ENCODE data around the gene CSNK1E.
A peak's percentile ranks its signal among the peaks of the same experiment; 100 is the strongest.
"Not testable (repeated sequence)": the region's sequence is repeated elsewhere in the genome, so short reads cannot be mapped to it uniquely, and the experiment has no call there.

Gene CSNK1E

DNA sequence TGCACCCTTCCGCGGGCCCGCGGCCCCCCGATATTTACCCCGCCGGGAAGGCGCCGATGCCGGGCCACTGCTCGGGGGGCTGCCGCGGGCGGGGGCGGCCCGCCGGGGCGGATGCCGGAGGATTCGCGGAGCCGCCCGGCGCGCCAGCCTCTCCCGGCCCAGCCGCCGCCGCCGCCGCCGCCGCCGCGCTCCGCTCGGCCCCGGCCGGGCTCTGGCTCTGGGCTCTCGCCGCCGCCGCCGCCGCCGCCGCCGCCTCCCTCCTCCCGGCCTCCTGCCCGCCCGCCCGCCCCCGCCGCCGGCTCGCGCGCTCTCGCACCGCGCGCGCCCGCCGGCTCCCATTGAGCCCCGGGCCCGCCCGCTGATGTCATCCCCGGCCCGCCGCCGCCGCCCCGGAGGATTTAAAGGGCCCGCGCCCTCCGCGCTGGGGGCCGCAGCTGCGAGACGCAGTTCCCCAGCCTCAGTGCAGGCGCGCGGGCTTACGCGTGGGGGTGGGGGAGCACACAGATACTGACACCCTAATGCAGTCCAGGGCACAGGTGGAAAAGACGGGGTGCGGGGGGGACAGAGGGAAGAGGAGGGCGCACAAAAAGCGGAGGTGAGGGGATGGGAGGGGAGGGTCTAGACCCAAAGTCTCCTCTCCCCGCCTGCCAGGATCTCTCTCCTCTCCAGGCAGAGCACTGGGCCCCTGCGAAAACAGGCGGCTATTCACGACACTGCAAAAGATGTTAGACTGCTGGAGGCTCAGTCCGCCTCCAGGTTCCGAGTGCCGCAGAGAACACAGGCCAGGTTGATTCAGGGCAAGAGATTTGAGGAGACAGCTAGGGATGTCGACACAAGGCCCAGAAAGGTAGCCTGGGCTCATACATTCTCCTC lies at the start of gene CSNK1E:
CSNK1E (minus strand) TSS at position 312 of the 873 bp plus-strand sequence. CDS start 3,276 bp downstream, outside the sequence.
- peak; percentile 33 for DNase-seq

DNA sequence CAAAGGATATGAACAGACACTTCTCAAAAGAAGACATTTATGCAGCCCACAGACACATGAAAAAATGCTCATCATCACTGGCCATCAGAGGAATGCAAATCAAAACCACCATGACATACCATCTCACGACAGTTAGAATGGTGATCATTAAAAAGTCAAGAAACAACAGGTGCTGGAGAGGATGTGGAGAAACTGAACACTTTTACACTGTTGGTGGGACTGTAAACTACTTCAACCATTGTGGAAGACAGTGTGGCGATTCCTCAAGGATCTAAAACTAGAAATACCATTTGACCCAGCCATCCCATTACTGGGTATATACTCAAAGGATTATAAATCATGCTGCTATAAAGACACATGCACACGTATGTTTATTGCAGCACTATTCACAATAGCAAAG lies 48.6 kb upstream of the CSNK1E start:
- DNase-seq, result not testable (repeated sequence)

DNA sequence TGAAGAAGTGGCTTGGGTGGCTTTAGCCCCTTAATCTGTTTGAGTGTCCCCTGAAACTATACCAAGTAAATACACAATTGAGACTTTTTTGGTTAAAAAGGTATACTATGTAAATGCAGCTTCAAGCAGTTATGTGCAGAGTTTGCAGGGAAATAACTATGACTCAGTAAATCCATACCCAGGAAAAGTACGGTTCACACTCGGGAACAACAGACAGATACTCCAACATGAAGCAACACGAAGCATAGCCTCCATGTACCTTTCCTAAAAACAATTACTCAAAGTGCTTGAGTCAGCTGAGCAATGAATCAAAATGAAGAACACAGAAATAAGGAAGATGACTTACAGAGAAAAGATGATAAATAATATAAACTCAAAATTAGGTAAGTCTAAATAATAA lies 47.9 kb upstream of the CSNK1E start:
- DNase-seq, result not testable (repeated sequence)

DNA sequence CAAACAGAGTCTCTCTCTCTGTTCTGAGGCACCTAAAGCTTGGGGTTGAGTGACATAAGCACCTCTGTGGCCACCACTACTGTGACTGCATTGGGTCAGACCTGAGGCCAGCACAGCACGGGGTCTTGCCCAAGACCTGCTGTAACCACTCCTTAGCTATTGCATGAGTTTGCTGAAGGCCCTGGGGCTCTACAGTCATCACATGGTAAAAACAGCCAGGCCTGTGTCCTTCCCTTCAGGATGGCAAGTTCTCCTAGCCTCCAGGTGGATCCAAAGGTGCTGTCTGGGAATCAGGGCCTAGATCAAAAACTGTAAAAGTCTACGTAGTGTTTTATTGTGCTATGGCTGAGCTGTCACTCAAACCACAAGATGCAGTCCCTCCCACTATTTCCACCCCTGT lies 43.3 kb upstream of the CSNK1E start:
- not testable (repeated sequence) for DNase-seq

DNA sequence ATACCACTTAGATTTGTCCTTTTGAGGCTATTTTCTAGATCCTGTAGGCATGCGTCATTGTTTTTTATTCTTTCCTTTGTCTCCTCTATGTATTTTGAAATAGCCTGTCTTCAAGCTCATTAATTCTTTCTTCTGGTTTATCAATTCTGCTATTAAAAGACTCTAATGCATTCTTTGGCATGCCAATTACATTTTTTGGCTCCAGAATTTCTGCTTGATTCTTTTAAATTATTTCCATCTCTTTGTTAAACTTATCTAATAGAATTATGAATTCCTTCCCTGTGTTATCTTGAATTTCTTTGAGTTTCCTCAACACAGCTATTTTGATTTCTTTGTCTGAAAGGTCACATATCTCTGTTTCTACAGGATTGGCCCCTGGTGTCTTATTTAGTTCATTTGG lies 42.6 kb upstream of the CSNK1E start:
- not testable (repeated sequence) for DNase-seq

DNA sequence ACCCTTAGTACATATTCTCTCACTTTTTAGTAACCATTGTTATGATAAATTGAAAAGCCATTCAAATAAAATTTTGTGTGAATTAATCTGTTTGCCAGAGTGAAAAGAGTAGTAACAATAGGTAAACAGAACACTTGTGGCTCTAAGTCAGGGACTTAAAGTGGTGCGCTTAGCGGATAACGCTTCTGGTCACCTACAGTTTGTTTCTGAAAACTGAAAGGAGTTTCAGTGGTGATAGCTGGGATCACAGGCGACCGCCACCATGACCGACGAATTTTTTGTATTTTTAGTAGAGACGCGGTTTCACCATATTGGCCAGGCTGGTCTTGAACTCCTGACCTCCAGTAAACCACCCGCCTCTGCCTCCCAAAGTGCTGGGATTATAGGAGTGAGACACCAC lies 40.7 kb upstream of the CSNK1E start:
- DNase-seq, result not testable (repeated sequence)

DNA sequence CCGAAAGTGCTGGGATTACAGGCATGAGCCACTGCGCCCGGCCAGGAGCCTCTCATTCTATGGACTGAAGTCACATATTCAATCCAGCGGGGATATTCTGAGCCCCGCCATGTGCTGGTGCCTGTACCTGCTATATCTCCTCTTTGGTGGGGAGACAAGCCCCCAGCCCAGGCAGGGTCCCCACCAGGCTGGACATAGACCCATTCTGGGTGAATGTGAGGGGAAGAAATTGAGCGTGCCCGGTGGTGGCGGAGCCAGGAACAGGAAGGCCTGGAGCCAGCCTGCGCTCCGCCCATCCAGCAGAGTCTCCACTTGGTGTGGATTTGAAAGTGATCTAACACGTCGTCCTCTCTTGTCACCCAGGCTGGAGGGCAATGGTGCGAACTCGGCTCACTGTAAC lies 38.0 kb upstream of the CSNK1E start:
- no peak for DNase-seq

DNA sequence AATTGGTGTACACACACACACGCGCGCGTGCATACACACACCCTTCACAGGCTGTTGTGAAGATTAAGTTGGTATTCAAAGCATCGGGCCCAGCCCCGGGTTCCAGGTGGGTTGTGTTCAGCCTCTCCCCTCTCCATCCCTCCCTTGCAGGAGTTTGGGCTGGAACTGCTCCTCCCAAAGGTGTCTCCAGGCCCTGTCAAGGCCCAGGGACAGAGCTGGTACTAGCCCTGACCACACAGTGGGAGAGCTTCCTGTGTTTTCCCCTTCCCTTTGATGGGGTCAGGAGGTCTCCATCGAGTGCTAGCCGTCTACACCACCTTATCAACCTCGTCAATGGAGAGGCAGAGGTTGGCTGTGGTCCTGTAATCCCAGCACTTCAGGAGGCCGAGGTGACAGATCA lies 36.5 kb upstream of the CSNK1E start:
- no peak for DNase-seq

DNA sequence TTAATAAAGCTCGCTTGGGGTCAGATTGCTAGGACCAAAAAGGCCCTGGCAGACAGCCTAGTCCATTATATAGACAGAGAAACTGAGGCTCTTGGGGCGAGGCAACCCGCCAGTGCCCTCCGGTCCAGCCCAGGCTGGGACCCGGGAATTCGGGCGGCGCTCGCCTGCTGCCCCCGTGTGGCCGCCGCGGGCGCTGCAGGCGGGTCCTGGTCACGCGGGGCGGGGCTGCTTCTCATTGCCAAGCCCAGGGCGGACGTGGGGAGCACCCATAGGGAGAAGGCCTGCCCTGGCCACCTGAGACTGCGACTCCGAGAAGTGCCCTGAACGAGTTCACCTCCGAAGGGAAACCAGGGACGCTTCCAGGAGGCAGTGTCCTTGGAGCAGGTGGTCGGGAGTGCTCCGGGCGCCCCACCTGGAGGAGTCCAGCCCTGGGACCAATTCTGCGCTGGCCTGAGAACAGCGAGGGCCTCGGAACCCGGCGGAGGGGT lies 36.0 kb upstream of the CSNK1E start:
- DNase-seq, result peak; percentile 33

DNA sequence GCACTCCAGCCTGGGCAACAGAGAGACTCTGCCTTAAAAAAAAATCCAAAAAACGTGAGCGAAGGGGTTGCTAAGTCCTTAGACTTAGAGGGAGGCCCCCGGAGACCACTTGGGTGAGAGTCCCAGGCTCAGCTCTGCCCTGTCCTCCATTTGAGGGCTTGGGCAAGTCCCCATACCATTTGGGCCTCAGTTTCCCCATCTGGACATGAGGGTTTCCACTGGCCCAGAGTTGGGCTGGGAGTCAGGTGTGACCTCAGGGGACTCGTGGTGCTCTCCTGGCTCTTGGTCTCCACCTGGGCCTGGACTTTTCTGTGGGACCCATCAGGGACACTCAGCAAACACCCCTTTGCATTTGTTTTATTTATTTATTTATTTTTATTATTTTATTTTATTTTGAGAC lies 35.2 kb upstream of the CSNK1E start:
- DNase-seq, result no peak

DNA sequence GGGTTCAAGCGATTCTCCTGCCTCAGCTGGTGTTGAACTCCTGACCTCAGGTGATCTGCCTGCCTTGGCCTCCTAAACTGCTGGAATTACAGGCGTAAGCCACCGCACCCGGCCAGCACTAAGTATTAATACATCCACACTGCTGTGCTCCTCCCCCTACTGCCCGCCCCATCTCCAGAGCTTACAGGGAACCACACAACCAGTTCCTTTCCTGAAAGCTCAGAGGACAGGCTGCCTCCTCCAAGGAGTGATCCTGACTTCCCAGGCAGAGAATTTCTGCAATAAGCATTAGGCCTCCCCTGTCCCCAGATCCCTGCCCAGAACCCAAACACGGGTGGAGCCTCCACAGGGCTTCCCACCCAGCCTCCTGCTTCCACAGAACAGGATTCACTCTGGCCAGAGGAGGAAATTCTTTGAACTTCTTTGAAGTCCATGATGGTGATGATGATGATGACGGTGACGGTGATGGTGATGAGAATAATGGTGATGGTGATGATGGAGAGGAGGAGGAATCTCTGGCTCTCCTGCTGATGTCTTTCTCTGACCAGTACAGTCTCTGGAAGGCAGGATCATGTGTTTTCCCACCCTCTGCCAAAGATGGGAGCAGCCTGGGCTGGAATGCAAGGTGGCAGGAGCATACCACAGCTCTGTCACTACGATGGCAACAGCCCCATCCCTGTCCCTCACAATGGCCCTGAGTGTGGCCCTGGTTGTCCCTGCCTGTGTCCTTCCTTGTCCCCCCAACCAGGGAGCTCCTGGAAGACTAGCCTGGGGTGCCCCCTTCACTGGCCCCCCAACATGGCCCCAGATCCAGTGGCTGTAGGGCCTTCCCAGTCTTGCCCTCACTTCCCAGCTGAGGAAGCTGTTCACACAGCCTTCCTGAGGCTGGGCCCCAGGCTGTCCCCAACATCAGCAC lies 33.5 kb upstream of the CSNK1E start:
- DNase-seq, result no peak

DNA sequence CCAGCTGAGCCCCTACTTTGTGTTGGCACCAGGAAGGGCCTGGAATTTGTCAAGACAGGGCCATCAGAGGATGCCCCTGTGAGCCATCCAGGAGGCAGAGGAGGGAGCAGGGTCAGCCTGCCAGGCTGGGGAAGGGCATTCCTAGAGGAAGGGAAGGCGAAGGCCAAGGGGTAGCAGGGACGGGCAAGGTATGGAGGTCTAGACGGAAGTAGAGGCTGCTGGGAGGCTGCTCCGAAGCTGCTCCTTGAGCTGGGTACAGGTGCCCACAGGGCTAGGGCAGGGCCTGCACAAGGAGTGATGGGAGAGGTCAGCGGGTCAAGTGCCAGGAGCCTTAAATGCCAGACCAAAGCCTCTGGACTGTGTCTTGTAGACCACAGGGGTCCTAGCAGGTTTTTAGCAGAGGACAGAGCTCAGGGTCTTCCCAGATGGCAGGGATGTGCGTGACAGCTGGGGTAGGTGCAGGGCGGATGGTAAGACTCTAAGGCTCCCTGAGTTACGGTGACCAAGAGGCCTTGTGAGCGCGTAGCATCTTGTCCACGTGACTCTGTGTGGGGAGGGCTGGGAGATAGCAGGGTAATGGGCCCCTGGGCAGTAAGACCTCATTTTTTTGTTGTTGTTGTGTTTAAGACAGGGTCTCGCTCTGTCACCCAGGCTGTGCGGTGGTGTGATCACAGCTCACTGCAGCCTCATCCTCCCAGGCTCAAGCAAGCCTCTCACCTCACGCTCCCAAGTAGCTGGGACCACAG lies 31.7 kb upstream of the CSNK1E start:
- DNase-seq, result no peak

DNA sequence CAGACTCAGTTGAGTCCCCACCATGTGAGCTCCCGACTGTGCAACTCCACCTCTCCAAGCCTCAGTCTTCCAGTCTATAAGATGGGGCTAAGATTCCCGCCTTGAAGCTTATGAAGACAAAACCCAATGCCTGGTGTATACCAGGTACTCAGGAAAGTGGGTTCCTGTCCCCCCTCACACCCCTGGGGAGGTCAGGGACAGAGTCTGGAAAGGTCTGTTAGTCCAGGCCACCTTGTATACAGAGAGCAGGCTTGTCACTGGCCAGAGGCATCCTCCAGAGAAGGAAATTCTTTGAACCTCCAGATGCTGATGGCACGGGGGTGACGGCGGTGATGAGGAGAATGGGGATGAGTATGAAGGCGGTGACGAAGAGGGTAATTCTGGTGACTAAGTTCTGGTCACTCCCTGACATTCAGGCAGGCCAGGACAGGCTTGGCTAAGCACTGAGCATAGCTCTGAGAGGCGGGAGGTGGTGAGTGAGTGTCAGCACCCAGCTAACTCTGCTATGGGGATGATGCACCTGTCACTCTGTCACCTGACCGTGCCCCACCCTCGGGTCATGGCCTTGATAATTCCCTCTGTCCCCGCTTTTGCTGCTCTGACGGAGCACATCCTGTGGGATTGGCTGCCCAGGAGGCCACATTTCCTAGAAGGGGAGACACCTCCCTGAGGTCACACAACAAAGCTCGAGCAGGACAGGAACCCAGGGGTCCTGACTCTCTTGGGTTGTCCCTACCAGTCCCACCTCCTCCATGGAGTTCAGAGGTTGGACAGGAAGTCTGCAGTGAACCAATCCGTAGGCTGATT lies 30.9 kb upstream of the CSNK1E start:
- DNase-seq, result no peak

DNA sequence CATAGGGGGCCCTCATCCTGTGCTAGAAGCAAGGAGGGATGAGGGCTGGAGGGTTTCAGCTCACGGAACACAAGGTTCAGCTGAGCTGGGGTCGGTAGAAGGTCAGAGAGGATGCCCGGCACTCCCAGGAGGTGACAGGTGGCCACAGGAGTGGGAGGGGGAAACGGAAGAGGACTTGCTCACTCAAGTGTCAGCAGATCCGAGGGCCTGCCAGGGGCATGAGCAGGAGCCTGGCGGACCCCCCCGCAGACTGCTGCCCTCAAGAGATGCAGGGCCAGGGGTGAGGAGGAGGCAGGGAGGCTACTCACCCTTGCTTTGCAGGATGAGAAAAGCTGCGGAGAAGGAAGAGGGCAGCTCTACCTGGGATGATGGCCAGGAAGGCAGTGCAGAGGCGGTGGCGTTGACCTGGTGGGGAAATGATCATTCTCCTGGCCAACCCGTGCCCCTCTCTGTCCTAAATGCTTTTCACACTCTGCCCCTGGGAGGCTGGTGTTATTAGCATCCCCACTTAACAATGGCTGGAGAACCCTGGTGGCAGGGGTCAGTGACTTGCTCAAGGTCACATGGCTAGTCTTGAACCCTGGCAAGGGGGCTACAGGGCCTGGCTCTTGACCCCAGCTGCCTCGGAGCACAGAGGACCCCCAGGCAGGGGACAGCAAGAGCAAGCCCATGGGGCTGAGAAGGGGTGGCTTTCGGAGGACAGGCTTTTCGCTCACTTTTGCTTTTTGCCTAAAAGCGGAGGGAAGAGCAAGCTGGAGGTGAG lies 30.1 kb upstream of the CSNK1E start:
- no peak for DNase-seq

DNA sequence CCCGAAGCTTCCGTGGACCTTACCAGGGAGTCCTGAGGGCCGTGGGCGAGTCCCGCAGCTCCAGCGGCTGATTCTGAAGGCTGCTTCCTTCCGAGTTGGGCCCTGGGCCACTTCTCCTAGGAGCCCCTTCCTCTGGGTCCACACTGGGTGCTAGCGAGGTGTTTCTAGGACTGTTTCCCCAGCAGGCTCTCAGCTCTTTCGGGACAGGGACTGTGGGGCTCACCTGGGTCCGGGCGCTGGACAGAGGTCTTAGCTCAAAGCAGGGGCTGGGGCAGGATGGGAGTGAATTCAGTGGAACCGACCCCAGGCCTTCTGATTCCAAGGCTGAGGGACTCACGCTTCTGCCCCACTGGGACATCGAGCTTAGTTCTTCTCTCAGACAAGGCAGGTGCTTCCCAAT lies 29.3 kb upstream of the CSNK1E start:
- no peak for DNase-seq

DNA sequence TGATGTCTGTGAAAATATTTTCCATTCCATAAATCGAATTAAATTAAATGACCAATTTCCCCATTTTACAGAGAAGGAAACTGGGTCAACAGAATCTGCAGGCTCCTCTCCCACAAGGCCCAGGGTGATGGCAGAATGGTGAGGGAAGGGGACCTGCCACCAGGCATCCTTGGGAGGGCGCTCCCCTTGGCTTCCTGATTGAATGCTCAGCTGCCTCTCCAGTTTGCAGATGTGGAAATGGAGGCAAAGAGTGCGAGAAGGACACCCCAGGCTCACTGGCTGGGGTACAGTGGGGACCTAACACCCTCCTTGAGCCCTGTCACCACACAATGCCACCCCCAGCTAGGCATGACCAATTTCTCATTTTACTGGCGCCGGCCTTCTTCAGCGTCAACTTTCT lies 28.5 kb upstream of the CSNK1E start:
- no peak for DNase-seq

DNA sequence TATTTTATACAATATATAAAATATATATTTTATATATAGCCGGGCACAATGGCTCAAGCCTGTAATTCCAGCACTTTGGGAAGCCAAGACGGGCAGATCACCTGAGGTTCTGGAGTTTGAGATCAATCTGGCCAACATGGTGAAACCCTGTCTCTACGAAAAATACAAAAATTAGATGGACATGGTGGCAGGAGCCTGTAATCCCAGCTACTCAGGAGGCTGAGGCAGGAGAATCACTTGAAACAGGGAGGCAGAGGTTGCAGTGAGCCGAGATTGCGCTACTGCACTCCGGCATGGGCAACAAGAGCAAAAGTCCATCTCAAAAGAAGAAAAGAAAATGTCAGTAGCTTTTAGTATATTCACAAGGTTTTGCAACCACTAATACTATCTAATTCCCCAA lies 22.7 kb upstream of the CSNK1E start:
- DNase-seq, result not testable (repeated sequence)

DNA sequence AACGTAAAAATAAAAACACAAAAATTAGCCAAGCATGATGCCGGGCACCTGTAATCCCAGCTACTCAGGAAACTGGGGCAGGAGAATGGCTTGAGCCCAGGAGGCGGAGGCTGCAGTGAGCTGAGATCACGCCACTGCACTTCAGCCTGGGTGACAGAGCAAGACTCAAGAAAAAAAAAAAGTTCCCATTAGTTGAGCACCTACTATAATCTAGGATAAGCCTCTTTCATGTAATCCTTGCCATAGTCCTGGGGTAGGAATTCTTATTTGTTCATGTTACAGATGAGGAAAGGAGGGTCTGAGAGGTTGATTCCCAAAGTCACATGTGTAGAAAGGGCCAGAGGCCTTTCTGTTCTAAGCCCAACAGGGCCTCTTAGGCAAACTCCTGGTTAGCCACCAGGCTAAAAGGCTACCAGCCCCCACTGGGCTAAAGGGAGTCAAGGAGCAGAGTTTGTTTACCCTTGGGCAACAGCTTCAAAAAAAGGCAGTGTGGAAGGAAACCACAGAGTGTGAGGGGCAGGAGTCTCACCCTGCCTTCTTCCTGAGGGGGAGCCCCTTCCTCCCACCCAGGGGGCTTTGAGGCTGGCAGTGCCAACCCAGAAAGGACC lies 21.6 kb upstream of the CSNK1E start:
- no peak for DNase-seq

DNA sequence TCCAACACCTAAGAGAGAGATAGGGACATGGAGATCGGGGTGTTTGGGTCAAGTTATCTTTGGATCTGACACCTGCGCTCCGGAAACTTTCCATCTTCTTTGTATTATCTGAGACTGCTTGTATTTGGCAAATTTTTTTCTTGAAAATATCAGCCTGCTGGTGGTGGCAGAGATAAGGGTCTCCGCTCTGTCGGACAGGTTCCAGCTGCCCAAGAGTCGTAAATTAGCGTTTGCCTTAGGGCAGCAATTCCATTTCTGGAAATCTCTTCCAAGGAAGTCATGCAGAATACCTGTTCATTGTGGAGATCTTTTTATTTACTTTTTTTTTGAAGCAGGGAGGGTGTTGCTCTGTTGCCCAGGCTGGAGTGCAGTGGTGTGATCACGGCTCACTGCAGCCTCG lies 19.5 kb upstream of the CSNK1E start:
- no peak for DNase-seq

DNA sequence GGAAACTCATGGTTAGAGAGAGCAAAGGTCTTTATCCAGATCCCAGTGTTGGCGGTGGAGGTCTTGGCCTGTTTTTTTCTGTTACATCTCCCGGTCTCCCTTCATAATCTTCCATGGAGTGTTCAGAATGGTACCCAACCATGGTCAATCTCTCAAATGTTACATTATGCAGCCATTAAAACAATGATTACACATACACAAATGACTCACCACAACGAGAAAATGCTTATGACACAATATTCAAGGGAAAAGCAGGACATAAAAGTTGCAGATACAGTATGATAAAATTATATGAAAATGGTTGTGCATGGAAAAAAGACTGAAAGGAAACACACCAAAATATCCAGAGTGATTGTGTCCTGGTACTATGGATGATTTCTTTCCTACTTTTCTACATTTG lies 17.8 kb upstream of the CSNK1E start:
- DNase-seq, result no peak

DNA sequence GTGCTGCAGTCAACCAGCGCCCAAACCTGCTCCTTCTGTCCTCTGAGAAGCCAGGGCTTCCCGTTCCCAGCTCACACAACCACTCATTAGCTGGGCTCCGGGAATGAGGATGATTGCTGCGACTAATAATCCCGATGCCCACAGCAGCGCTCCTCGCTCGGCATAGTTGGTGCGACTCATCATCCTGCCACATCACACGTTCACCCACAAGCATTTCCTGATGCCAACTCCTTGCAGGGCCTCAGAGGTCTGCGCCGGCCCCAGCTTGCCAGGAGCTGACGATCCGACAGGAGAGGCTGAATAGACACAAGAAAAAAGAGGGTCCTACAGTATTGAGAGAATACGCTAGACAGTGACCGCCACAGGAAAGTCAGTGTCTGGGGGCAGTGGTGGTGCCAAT lies 10.6 kb upstream of the CSNK1E start:
- no peak for DNase-seq
